GM06990 (cell line): ENCODE measurements around the gene BUD23.
"Not testable (repeated sequence)": the region's sequence is repeated elsewhere in the genome, so short reads cannot be mapped to it uniquely, and the experiment has no call there.

ENCODE experiments used
- DNase-seq: peaks from one replicate; pipeline ENCODE4 v3.0.0-alpha.2; 2011; ENCODE audit not compliant: insufficient read length; ENCODE audit errors: extremely low read depth
- H3K27me3 ChIP-seq: replicated peaks from 2 replicates; pipeline ENCODE4 v1.6.0; 2011; ENCODE audit warnings: low read length; ENCODE audit not compliant: control insufficient read depth, insufficient read depth
- H3K36me3 ChIP-seq: 2 replicates; pipeline ENCODE4 v1.5.1; 2011; ENCODE audit warnings: low read length; ENCODE audit not compliant: control insufficient read depth, insufficient read depth
- H3K4me3 ChIP-seq: replicated peaks from 2 replicates; pipeline ENCODE4 v1.5.1; 2011; ENCODE audit warnings: low read depth, mild to moderate bottlenecking, control low read depth, low read length
- CTCF ChIP-seq: IDR thresholded peaks from 2 replicates; pipeline ENCODE4 v1.5.1; 2011; ENCODE audit warnings: low read length, control low read depth, mild to moderate bottlenecking, inconsistent platforms; ENCODE audit not compliant: insufficient read depth, poor library complexity, severe bottlenecking

The BUD23 gene

GRCh38 chr7:73671322-73671661 is 12.1 kb upstream of the BUD23 start:
- no peak for DNase-seq
- no peak for TF ChIP-seq CTCF
- H3K4me3 ChIP-seq = no peak overlapping the region
- no peaks in the 10 kb centered on the region for H3K36me3 ChIP-seq
- no peaks in the 10 kb centered on the region for H3K27me3 ChIP-seq

GRCh38 chr7:73671857-73672445 is 11.4 kb upstream of the BUD23 start:
- no peak for TF ChIP-seq CTCF
- H3K27me3 ChIP-seq = no peaks in the 10 kb centered on the region
- no peaks in the 10 kb centered on the region for H3K36me3 ChIP-seq
- no peak for DNase-seq
- H3K4me3 ChIP-seq = no peak overlapping the region

- no peak for DNase-seq
- Histone ChIP-seq H3K27me3 (no peaks in the 10 kb centered on the region), H3K4me3 (no peak overlapping the region), H3K36me3 (peaks cover 8% of the 10 kb centered on the region)
- no peak for TF ChIP-seq CTCF
These were observed 8.8 kb upstream of the BUD23 start for GRCh38 chr7:73674468-73675124.

- not testable (repeated sequence) for H3K27me3 ChIP-seq, DNase-seq
These were observed 7.3 kb upstream of the BUD23 start for GRCh38 chr7:73676062-73676461.

GRCh38 chr7:73678862-73679261 is 4.5 kb upstream of the BUD23 start:
- TF ChIP-seq CTCF = no peak

More at GRCh38 chr7:73676062-73676461, 7.3 kb upstream of the BUD23 start:
- not testable (repeated sequence) for H3K4me3 ChIP-seq, H3K36me3 ChIP-seq

GRCh38 chr7:73679709-73680108 is 3.7 kb upstream of the BUD23 start:
- H3K4me3 ChIP-seq = no peak overlapping the region

More at GRCh38 chr7:73678862-73679261, 4.5 kb upstream of the BUD23 start:
- Histone ChIP-seq H3K36me3 (peaks cover 9% of the 10 kb centered on the region), H3K4me3 (no peak overlapping the region), H3K27me3 (no peaks in the 10 kb centered on the region)
- no peak for DNase-seq

More at GRCh38 chr7:73679709-73680108, 3.7 kb upstream of the BUD23 start:
- DNase-seq = no peak
- Histone ChIP-seq H3K36me3 (peaks cover 9% of the 10 kb centered on the region), H3K27me3 (no peaks in the 10 kb centered on the region)
- TF ChIP-seq CTCF = no peak
